Spinal cord (tissue), 10 donors: Measurements from ENCODE around the gene SPSB4. TPM values are rescaled to one million over a fixed set of nuclear protein-coding genes. Genes with fewer than 3 reads are reported as not detected.
A peak's percentile ranks its signal among the peaks of the same experiment; 100 is the strongest.

ENCODE experiments used
- DNase-seq, 6 donors: peaks; one replicate each; pipeline versions ENCODE4 v3.0.0 to v3.0.0-alpha.2; 2013 to 2015; ENCODE audit warnings: low spot score in 6 of 6, low read depth in 4 of 6
- H3K27ac ChIP-seq: one replicate; pipeline ENCODE4 v1.5.1; 2013; ENCODE audit warnings: low read depth, low read length, control low read depth
- H3K27me3 ChIP-seq: one replicate; pipeline ENCODE4 v1.6.1; 2013; ENCODE audit warnings: low read length; ENCODE audit not compliant: control insufficient read depth, insufficient read depth
- H3K36me3 ChIP-seq: one replicate; pipeline ENCODE4 v1.6.1; 2013; ENCODE audit warnings: low read length; ENCODE audit not compliant: control insufficient read depth, insufficient read depth
- H3K4me1 ChIP-seq: one replicate; pipeline ENCODE4 v1.6.1; 2013; ENCODE audit warnings: low read length; ENCODE audit not compliant: control insufficient read depth, insufficient read depth
- H3K4me3 ChIP-seq: one replicate; pipeline ENCODE4 v1.5.1; 2013; ENCODE audit warnings: low read depth, low read length, control low read depth
- H3K9me3 ChIP-seq: one replicate; pipeline ENCODE4 v1.6.1; 2013; ENCODE audit warnings: low read length; ENCODE audit not compliant: control insufficient read depth, insufficient read depth
- WGBS: methylation state at CpG from one replicate; pipeline ENCODE4 v1.1.5; 2013; ENCODE audit warnings: missing lambda C conversion rate; ENCODE audit not compliant: insufficient coverage; 5-methylcytosine and 5-hydroxymethylcytosine counted together
- polyA plus RNA-seq, 2 donors: library from polyadenylated mRNA; unstranded; fragments of 120-200 nt; gene quantifications; one replicate each; pipeline ENCODE4 v1.2.1, GENCODE V29; 2013; ENCODE audit not compliant: insufficient read length in 2 of 2
- total RNA-seq, 2 donors: library from RNA; depleted of rRNA in 1 of 2; stranded (reverse); fragments of 120-200 nt in 1 of 2; fragments of >200 nt in 1 of 2; gene quantifications; one replicate each; pipeline versions ENCODE4 v1.2.3 to v1.2.4, GENCODE V29; 2013 to 2014
- donor health status: healthy.

The SPSB4 gene
- total and polyA plus RNA-seq, 4 donors = 5.3 to 22.8 (median 14.3) TPM

DNA sequence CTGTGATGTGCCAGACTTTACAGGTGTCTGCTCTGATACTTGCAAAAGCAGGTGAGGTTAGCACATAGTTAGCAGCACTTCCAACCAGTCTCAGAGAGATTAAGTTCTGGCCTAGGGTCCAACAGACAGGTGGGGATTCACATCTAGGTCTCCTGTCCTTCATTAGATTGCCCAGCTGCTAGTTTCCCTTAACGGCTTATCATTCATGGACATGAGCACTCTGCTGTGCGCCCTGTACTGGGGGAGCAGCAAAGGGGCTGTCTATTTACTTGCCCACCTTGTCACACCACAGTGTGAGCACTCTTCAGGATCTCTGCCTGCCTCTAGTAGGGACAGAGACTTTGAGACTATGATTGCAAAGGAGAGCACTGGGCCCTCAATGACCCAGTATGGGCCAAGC, 8.7 kb downstream of the SPSB4 start:
- H3K27me3 ChIP-seq = no peaks in the 10 kb centered on the region
- H3K9me3 ChIP-seq = no peaks in the 10 kb centered on the region
- no peak overlapping the region for H3K4me3 ChIP-seq
- peaks cover 26% of the 10 kb centered on the region for H3K4me1 ChIP-seq
- DNase-seq = no peak
- peaks cover 5% of the 10 kb centered on the region for H3K36me3 ChIP-seq
- 100% methylated on average over 2 of the region's 2 CpGs for WGBS
- no peak overlapping the region for H3K27ac ChIP-seq

DNA sequence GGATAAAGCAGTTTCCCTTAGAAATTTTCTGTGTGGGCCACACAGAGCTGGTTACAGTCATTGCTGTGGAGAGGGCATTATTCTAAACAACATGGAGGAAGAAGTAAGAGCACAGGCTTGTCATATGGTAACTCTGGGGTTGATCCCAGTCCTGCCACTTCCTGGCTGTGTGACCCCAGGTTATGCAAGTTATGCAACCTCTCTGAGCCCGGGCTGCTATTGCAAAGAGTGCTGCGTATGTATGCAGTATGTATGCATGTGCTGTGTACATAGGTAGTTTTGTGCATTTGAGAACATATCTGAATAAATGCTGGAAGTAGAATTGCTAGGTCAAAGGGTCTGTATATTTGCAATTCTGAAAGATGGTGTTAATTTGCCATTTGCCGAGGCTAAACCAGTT, 9.2 kb downstream of the SPSB4 start:
- Histone ChIP-seq H3K27me3 (no peaks in the 10 kb centered on the region), H3K27ac (no peak overlapping the region), H3K9me3 (no peaks in the 10 kb centered on the region), H3K4me1 (peaks cover 25% of the 10 kb centered on the region), H3K4me3 (no peak overlapping the region), H3K36me3 (peaks cover 5% of the 10 kb centered on the region)
- WGBS = 93% methylated on average over 2 of the region's 3 CpGs
- no peak for DNase-seq

DNA sequence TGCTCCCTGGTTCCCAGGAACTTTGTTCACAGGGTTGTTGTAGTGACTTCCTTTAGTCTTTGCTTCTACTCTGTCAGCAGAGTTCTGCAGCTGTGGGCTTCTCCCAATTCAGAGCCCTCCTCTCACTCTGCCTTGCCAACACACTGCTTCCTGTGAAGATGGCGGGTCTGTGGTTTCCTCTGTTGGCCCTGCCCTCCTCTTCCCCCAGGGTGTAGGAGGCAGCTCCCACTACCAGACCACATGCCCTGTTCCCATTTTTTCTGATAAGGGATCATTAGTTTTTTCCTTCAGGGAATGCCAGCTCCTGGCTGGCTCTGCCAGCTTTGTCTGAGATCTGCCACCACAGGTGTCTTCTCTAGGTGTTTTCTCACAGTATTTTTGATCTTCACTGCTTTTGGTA, 12.7 kb downstream of the SPSB4 start:
- DNase-seq = no peak
- Histone ChIP-seq H3K4me1 (peaks cover 3% of the 10 kb centered on the region), H3K27ac (no peak overlapping the region), H3K27me3 (no peaks in the 10 kb centered on the region), H3K4me3 (no peak overlapping the region), H3K9me3 (no peaks in the 10 kb centered on the region), H3K36me3 (peaks cover 14% of the 10 kb centered on the region)
- 60% methylated on average over 1 of the region's 1 CpG for WGBS

DNA sequence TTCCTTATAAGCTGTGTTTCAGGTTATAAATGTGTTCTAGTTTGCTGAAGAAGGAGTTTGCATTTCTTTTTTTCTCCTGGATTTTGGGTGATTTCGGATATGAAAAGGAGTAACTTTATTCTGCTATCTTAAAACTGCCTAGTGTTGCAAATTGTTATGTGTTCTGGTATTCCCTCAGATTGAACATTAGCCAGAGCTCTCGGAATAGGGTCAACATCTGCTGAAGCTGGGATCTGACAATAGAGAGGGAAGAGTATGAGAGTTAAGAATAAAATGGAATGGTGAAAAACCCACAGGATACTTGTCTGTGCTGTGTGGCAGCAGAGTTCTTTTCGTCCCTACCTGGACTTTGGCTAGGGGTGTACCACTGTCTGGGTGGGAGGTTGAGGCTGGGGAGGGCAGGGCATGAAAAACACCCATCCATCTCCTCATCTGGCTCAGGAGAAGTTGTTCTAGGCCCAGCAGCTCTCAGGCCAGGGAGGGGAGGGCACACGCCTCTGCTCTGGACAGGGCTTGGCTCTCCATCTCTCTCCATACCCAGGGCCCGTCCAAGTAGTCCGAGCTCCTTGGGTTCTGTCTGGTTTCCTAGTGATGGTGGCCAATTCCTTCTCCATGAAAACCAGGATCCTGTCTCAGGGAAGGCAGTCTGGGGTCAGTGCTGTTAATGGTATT, 13.2 kb downstream of the SPSB4 start:
- H3K27ac ChIP-seq = no peak overlapping the region
- no peak overlapping the region for H3K4me3 ChIP-seq
- peaks cover 12% of the 10 kb centered on the region for H3K36me3 ChIP-seq
- no peak for DNase-seq
- H3K9me3 ChIP-seq = no peaks in the 10 kb centered on the region
- WGBS = 45% methylated on average over 1 of the region's 6 CpGs
- H3K27me3 ChIP-seq = no peaks in the 10 kb centered on the region
- H3K4me1 ChIP-seq = peaks cover 3% of the 10 kb centered on the region

DNA sequence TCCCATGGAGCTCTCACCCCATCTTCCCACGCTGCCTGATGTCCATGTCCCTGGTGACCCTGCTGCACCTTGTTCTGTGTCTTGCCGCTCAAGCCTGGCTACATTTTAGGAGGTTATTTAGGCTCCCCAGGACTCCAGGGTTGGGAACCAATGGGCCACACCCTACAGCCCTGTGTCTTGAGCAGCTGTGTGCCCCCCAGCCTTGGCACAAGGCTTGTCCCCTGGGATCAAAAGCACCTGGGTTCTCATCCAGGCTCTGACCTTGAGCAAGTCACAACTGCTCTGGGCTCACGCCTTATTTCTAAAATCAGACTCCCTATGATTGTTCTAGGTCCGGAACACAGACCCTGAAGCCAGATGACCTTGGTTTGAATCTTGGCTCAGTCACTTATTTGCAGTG, 14.1 kb downstream of the SPSB4 start:
- WGBS = 77% methylated on average over 4 of the region's 4 CpGs
- Histone ChIP-seq H3K4me3 (no peak overlapping the region), H3K27ac (no peak overlapping the region), H3K9me3 (no peaks in the 10 kb centered on the region), H3K4me1 (peaks cover 3% of the 10 kb centered on the region), H3K36me3 (peaks cover 12% of the 10 kb centered on the region), H3K27me3 (no peaks in the 10 kb centered on the region)
- no peak for DNase-seq

DNA sequence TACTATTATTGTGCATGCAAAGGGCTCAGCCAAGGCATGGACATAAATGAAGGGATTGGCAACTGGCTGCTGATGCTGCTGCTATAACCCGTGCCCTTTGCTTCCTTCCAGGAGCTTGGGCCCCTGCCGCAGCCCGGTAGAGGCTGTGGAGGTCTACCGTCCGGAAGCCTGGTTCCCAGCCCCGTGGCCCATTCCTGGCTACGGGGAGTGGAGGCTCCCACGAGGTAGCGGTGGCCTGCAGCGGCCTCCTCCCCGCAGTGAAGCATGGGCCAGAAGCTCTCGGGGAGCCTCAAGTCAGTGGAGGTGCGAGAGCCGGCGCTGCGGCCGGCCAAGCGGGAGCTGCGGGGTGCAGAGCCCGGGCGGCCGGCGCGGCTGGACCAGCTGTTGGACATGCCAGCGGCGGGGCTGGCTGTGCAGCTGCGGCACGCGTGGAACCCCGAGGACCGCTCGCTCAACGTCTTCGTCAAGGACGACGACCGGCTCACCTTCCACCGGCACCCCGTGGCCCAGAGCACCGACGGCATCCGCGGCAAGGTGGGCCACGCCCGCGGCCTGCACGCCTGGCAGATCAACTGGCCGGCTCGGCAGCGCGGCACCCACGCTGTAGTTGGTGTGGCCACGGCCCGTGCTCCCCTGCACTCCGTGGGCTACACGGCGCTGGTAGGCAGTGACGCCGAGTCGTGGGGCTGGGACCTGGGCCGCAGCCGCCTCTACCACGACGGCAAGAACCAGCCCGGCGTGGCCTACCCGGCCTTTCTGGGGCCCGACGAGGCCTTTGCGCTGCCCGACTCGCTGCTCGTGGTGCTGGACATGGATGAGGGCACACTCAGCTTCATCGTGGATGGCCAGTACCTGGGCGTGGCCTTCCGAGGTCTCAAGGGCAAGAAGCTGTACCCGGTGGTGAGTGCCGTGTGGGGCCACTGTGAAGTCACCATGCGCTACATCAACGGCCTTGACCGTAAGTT, 15.0 kb downstream of the SPSB4 start:
- Histone ChIP-seq H3K36me3 (peaks cover 12% of the 10 kb centered on the region), H3K4me1 (peaks cover 11% of the 10 kb centered on the region), H3K9me3 (no peaks in the 10 kb centered on the region), H3K27ac (no peak overlapping the region), H3K4me3 (no peak overlapping the region), H3K27me3 (no peaks in the 10 kb centered on the region)
- 98% methylated on average over 71 of the region's 81 CpGs for WGBS
- DNase-seq = no peak

DNA sequence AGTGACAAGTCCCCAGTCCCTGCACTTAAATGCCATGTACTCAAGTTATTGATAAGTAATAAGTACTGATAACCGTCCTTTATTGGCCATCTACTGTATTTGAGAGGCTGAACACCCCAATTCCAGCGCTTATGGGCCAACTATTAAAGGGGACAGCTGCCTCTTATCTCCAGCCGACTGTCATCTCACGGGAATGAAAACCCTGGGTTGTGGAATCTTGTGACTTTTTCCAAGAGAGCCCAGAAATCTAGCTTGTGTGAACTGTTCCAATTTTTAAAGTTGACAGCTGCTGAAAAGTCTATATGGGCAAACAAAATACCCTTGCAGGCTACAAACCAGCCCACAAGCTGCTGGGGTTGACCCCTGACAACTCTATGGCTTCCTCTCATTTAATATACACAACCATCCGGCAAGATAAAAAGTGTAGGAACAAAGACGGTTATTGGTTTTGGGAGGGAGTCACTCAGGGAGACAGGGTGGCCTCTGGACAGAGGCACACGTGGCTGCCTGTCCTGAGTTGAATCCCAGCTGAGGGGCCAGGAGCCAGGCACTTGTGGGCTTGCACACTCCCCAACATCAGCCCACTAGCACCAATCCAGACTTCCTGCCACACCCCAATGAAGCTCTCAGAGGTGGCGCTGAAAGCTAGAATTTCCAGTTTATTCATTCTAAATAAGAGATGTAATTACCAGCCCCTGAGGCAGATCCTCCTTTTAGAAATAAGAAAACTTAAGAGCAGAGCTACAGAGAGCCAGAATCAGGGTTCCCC, 16.2 kb downstream of the SPSB4 start:
- no peak for DNase-seq
- Histone ChIP-seq H3K4me1 (peaks cover 24% of the 10 kb centered on the region), H3K27ac (no peak overlapping the region), H3K9me3 (no peaks in the 10 kb centered on the region), H3K4me3 (no peak overlapping the region), H3K27me3 (no peaks in the 10 kb centered on the region), H3K36me3 (peaks cover 14% of the 10 kb centered on the region)
- WGBS = 79% methylated on average over 6 of the region's 8 CpGs

DNA sequence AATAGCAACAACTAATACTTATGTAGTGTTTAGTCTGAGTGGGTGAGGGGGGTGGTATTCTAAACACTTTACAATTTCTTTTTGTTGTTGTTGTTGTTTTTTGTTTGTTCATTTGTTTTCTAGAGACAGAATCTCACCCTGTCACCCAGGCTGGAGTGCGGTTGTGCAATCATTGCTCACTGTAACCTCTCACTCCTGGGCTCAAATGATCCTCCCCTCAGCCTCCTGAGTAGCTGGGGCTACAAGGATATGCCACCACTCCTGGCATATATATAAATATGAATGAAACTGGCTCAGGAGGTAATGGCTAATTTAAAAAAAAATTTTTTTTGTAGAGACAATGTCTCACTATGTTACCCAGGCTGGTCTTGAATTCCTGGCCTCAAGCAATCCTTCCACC, 19.1 kb downstream of the SPSB4 start:
- no peaks in the 10 kb centered on the region for H3K9me3 ChIP-seq
- no peak overlapping the region for H3K4me3 ChIP-seq
- peaks cover 38% of the 10 kb centered on the region for H3K4me1 ChIP-seq
- H3K27ac ChIP-seq = no peak overlapping the region
- no peak for DNase-seq
- peaks cover 14% of the 10 kb centered on the region for H3K36me3 ChIP-seq
- no peaks in the 10 kb centered on the region for H3K27me3 ChIP-seq
- no CpG with 5 or more reads among the region's 1 CpG for WGBS

DNA sequence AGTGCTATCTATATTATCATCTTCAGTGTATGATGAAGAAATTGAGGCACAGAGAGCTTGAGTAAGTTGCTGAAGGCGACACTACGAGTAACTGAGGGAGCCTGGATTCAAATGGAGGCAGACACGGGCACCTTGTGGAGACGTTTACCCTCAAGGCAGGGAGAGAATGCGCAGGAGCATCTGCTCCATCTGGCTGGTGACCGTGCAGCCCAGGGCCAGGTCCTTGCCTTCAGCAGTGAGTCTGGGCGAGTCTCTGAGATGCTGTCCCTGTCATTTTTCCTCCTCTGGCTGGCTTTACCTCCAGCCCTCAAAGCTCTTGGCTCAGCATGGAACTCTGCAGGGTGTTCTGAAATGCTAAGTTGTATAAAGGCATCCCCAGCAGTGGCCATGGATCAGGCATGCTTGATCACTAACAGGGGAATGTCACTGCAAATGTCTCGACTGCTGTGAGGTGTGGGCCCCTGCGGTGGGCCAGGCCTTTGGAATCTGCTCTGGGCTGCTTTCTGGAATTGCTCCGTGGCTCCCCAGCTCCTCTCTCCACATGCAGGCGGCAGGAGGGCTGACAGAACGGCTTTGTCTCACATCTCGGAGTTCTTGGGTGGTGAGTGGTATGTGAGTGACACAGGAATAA, 19.7 kb downstream of the SPSB4 start:
- no peak overlapping the region for H3K27ac ChIP-seq
- DNase-seq = peak in 2 of 6 donors; percentile 48 to 62

More for the DNA sequence above, 19.7 kb downstream of the SPSB4 start:
- H3K4me1 ChIP-seq = peaks cover 44% of the 10 kb centered on the region
- H3K4me3 ChIP-seq = no peak overlapping the region
- H3K9me3 ChIP-seq = no peaks in the 10 kb centered on the region
- H3K27me3 ChIP-seq = no peaks in the 10 kb centered on the region
- H3K36me3 ChIP-seq = peaks cover 13% of the 10 kb centered on the region
- 30% methylated on average over 10 of the region's 13 CpGs for WGBS
